Lung (tissue), 12 donors: ENCODE measurements around the gene CHRNA3. TPM values are rescaled to one million over a fixed set of nuclear protein-coding genes. Genes with fewer than 3 reads are reported as not detected.

ENCODE experiments used
- ATAC-seq: fragments of 200-7000 bp; cut with Tn5 transposase; one replicate; pipeline ENCODE4 v1.9.1; 2020; ENCODE audit warnings: moderate number of reproducible peaks; ENCODE audit not compliant: insufficient read depth, low FRiP score
- DNase-seq, 3 donors: peaks; one replicate each; pipeline ENCODE4 v3.0.0-alpha.2; 2013 to 2017
- H3K27ac ChIP-seq, 2 donors: one replicate each; pipeline ENCODE4 v1.5.1; 2013; ENCODE audit warnings: mild to moderate bottlenecking in 2 of 2, moderate library complexity in 2 of 2, control low read depth in 1 of 2, inconsistent platforms in 1 of 2, low read depth in 1 of 2, low read length in 1 of 2
- H3K27me3 ChIP-seq, 3 donors: one replicate each; pipeline ENCODE4 v1.5.1; 2013; ENCODE audit warnings: low read length in 2 of 3; ENCODE audit not compliant: control insufficient read depth in 3 of 3, insufficient read depth in 3 of 3
- H3K36me3 ChIP-seq, 4 donors: one replicate each; pipeline ENCODE4 v1.5.1; 2013; ENCODE audit warnings: low read length in 4 of 4, mild to moderate bottlenecking in 1 of 4, moderate library complexity in 1 of 4; ENCODE audit not compliant: control insufficient read depth in 4 of 4, insufficient read depth in 4 of 4
- H3K4me1 ChIP-seq, 5 donors: one replicate each; pipeline ENCODE4 v1.5.1; 2013; ENCODE audit warnings: low read length in 5 of 5, mild to moderate bottlenecking in 2 of 5, moderate library complexity in 1 of 5; ENCODE audit not compliant: control insufficient read depth in 5 of 5, insufficient read depth in 5 of 5
- H3K4me3 ChIP-seq: one replicate; pipeline ENCODE4 v1.5.1; 2013; ENCODE audit warnings: mild to moderate bottlenecking, control low read depth, moderate library complexity
- H3K9ac ChIP-seq, 2 donors: one replicate each; pipeline ENCODE4 v1.5.1; 2013; ENCODE audit warnings: low read length in 2 of 2, control low read depth in 1 of 2; ENCODE audit not compliant: insufficient read depth in 1 of 2
- H3K9me3 ChIP-seq, 4 donors: one replicate each; pipeline ENCODE4 v1.5.1; 2013; ENCODE audit warnings: low read length in 3 of 4, mild to moderate bottlenecking in 1 of 4, moderate library complexity in 1 of 4; ENCODE audit not compliant: control insufficient read depth in 4 of 4, insufficient read depth in 3 of 4
- WGBS, 2 donors: extraction: QIAGEN DNeasy Blood & Tissue Kit; methylation state at CpG; one replicate each; pipeline ENCODE4 v1.1.7; 2013; 5-methylcytosine and 5-hydroxymethylcytosine counted together
- polyA plus RNA-seq, 2 donors: library from polyadenylated mRNA; stranded (reverse); fragments of 200-250 nt; gene quantifications; one replicate each; pipeline ENCODE4 v1.2.1, GENCODE V29; 2013
- total RNA-seq, 2 donors: library from RNA; depleted of rRNA in 1 of 2; stranded (reverse); fragments of >200 nt in 1 of 2; gene quantifications; one replicate each; pipeline ENCODE4 v1.2.1, GENCODE V29; 2014 to 2021
- TF ChIP-seq, protein P1 (sequence below): IDR thresholded peaks from 2 replicates; pipeline ENCODE4 v1.5.1; 2012; ENCODE audit warnings: mild to moderate bottlenecking; ENCODE audit errors: control extremely low read depth, extremely low read depth
- donor health status: control.
- donor health status: control.
- donor health status: Bipolar disorder and iron deficiency.
- donor health status: healthy.
- donor health status: DM: yes; HTN: yes; CAD: no.

Gene CHRNA3
- total and polyA plus RNA-seq, 4 donors, result 0.03 to 0.06 TPM; not detected in 2

DNA sequence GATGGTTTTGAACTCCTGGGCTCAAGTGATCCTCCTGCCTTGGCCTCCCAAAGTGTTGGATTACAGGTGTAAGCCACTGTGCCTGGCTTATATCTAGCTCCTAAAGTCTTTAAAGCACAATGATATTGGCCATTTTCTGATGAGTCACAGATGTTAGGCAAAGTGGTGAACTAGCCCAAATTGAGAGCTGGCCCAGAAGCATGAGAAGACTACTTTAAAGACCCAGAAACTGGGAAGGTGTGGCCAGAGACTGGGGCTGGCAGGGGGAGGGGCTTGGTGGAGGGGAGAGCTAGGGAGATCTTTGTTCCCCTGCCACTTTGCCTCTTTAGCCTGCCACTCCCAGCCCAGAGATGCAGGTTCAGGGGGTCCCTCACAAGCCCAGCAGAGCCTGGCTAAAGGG, 21.6 kb downstream of the CHRNA3 start:
- no peak for DNase-seq
- ATAC-seq, result no peak
- H3K9me3 ChIP-seq, result peaks cover 0 to 5% (median 0%) of the 10 kb centered on the region in 4 donors
- no peaks in the 10 kb centered on the region for H3K4me1 ChIP-seq
- H3K27me3 ChIP-seq, result peaks cover 0 to 4% (median 4%) of the 10 kb centered on the region in 3 donors
- H3K27ac ChIP-seq, result no peak overlapping the region
- no peaks in the 10 kb centered on the region for H3K36me3 ChIP-seq
- TF ChIP-seq, protein P1, sequence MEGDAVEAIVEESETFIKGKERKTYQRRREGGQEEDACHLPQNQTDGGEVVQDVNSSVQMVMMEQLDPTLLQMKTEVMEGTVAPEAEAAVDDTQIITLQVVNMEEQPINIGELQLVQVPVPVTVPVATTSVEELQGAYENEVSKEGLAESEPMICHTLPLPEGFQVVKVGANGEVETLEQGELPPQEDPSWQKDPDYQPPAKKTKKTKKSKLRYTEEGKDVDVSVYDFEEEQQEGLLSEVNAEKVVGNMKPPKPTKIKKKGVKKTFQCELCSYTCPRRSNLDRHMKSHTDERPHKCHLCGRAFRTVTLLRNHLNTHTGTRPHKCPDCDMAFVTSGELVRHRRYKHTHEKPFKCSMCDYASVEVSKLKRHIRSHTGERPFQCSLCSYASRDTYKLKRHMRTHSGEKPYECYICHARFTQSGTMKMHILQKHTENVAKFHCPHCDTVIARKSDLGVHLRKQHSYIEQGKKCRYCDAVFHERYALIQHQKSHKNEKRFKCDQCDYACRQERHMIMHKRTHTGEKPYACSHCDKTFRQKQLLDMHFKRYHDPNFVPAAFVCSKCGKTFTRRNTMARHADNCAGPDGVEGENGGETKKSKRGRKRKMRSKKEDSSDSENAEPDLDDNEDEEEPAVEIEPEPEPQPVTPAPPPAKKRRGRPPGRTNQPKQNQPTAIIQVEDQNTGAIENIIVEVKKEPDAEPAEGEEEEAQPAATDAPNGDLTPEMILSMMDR, result no peak
- H3K9ac ChIP-seq, result no peak overlapping the region
- H3K4me3 ChIP-seq, result no peak overlapping the region

DNA sequence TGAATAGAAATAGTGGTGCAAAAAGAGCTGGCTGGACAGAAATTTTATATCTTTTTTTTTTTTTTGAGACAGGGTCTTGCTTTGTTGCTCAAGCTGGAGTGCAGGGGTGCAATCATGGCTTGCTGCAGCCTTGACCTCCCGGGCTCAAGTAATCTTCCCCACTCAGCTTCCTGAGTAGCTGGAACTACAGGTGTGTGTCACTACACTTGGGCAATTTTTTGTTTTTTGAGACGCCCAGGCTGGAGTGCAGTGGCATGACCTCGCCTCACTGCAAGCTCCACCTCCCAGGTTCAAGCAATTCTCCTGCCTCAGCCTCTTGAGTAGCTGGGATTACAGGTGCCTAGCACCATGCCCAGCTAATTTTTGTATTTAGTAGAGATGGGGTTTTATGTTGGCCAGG, 22.4 kb downstream of the CHRNA3 start:
- 71 to 74% methylated on average over 3 of the region's 3 CpGs for WGBS, 2 donors
- ATAC-seq, result no peak

DNA sequence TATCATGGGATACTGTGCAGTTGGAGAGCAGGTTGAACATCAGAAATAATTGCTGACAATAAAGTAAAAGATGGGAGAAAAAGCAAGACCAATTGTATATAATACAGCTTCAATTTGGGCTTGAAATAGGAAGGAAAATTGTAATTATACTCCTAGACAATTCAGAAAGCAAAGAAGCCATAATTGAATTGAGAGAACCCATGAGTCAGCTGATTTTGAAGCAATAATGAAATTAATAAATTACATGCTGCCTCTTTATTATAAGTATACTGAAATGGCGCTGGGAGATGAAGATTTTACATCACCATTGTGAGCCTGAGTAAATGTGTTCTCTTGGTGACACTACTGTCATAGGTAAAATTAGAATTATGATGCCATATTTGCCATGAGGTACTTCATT, 23.2 kb downstream of the CHRNA3 start:
- Histone ChIP-seq H3K4me1 (no peaks in the 10 kb centered on the region), H3K4me3 (no peak overlapping the region), H3K27me3 (peaks cover 0 to 4% (median 0%) of the 10 kb centered on the region in 3 donors), H3K36me3 (no peaks in the 10 kb centered on the region), H3K9ac (no peak overlapping the region), H3K9me3 (peaks cover 0 to 5% (median 0%) of the 10 kb centered on the region in 4 donors), H3K27ac (no peak overlapping the region)
- ATAC-seq (no peak), DNase-seq (no peak)
- WGBS, 2 donors, result 92 to 97% methylated on average over 1 of the region's 1 CpG
- TF ChIP-seq, protein P1, result no peak

More for the DNA sequence above, 22.4 kb downstream of the CHRNA3 start:
- Histone ChIP-seq H3K9me3 (peaks cover 0 to 5% (median 0%) of the 10 kb centered on the region in 4 donors), H3K27me3 (peaks cover 0 to 4% (median 1%) of the 10 kb centered on the region in 3 donors), H3K9ac (no peak overlapping the region), H3K27ac (no peak overlapping the region), H3K4me1 (no peaks in the 10 kb centered on the region), H3K36me3 (no peaks in the 10 kb centered on the region), H3K4me3 (no peak overlapping the region)
- no peak for DNase-seq
- TF ChIP-seq, protein P1, result no peak

DNA sequence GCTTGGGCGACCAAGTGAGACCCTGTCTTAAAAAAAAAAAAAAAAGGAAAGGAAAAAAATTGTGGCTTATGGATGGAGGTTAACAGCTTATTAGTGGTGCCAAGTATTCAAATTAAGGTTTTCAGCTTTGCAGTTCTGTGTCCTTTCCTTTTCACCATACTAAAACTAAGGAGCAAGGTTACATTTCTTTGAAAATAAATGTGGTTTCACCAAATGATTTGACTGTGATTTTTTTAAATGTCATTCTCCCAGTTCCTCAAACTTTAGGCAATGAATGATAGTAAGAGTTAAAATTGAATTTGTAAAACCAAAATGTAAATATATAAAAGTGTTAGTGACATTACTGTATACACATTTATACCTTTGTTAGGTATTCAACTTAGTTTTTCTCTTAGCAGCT, 45.9 kb downstream of the CHRNA3 start:
- no peaks in the 10 kb centered on the region for H3K9me3 ChIP-seq
- ATAC-seq, result no peak
- H3K36me3 ChIP-seq, result no peaks in the 10 kb centered on the region
- peaks cover 0 to 2% (median 0%) of the 10 kb centered on the region in 3 donors for H3K27me3 ChIP-seq
- DNase-seq, result no peak
- H3K9ac ChIP-seq, result no peak overlapping the region
- peaks cover 0 to 4% (median 0%) of the 10 kb centered on the region in 5 donors for H3K4me1 ChIP-seq
- H3K4me3 ChIP-seq, result no peak overlapping the region
- TF ChIP-seq, protein P1, result no peak
- 94 to 96% methylated on average over 1 of the region's 1 CpG for WGBS, 2 donors
- no peak overlapping the region for H3K27ac ChIP-seq
